ENCODE measurements around the gene TNFRSF14.

The TNFRSF14 gene

DNA sequence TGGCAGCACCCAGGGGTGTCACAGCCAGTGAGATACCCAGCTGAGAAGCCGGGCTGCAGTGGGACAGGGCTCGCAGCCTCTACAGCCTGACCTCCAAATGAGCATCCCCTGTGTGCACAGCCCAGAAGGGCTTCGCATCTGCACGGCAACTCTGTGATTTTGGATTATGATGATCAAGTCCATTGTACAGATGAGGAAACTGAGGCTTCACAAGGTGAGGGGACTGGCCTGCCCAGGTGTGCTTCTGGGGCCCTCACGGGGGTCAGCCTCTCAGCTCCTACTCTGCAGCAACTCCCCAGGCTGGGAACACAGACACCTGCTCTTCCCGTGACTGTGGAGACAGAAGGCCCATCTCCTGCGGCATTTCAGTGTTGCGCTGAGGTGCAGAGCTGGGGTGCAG lies 17.3 kb upstream of the TNFRSF14 start:
- TF ChIP-seq NFIC (IDR thresholded peaks at IDR 0.05) (no peak), TAF1 (IDR thresholded peaks at IDR 0.05; ENCODE audit: low read depth) (no peak), ZBTB7A (IDR thresholded peaks at IDR 0.05; ENCODE audit: low read depth) (no peak), EP300 (IDR thresholded peaks at IDR 0.05; ENCODE audit: borderline replicate concordance) (no peak), RAD21 (IDR thresholded peaks at IDR 0.05; ENCODE audit: low read depth) (no peak), EGR1 (IDR thresholded peaks at IDR 0.05) (no peak), CEBPB (IDR thresholded peaks at IDR 0.05) (no peak), YY1 (IDR thresholded peaks at IDR 0.05; ENCODE audit: low read depth) (no peak), TEAD4 (IDR thresholded peaks at IDR 0.05) (no peak), FOXM1 (IDR thresholded peaks at IDR 0.05; ENCODE audit: borderline replicate concordance, low read depth) (no peak), CREB1 (IDR thresholded peaks at IDR 0.05; ENCODE audit: low read depth) (no peak)
- TF ChIP-seq, protein P1, sequence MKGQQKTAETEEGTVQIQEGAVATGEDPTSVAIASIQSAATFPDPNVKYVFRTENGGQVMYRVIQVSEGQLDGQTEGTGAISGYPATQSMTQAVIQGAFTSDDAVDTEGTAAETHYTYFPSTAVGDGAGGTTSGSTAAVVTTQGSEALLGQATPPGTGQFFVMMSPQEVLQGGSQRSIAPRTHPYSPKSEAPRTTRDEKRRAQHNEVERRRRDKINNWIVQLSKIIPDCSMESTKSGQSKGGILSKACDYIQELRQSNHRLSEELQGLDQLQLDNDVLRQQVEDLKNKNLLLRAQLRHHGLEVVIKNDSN (IDR thresholded peaks at IDR 0.05): no peak

DNA sequence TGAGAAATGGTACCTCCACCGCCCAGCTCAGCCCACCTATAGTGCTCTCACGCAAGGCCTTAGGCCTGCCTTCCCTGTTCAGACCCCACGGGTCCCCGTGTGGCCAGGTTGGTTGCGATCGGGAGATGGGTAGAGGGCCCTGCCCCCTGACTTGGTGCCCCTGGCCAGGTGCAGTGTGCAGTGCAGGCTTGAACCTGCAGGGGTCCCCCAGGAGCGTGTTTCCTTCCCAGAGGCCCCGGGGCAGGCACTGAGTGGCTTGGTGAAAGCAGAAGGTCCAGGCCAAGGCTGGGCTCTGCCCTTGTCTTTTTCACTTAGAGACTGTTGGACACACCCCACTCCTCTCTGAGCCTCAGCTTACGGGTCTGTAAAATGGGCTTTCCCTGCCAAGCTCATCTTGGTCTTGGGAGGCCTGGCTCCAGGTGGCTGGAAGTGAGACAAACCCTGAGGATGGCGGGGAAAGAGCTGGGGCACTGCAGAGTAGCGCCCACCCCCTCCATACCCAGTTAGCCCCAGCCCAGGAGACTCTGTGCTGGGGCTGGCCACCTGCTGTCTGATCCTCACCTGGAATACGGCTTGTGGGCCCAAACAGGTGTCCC lies 16.8 kb upstream of the TNFRSF14 start:
- TF ChIP-seq RAD21 (IDR thresholded peaks at IDR 0.05; ENCODE audit: low read depth): peak; percentile 13; the same call in 1 of the 2 replicates
- TF ChIP-seq, protein P1 (IDR thresholded peaks at IDR 0.05): no peak

DNA sequence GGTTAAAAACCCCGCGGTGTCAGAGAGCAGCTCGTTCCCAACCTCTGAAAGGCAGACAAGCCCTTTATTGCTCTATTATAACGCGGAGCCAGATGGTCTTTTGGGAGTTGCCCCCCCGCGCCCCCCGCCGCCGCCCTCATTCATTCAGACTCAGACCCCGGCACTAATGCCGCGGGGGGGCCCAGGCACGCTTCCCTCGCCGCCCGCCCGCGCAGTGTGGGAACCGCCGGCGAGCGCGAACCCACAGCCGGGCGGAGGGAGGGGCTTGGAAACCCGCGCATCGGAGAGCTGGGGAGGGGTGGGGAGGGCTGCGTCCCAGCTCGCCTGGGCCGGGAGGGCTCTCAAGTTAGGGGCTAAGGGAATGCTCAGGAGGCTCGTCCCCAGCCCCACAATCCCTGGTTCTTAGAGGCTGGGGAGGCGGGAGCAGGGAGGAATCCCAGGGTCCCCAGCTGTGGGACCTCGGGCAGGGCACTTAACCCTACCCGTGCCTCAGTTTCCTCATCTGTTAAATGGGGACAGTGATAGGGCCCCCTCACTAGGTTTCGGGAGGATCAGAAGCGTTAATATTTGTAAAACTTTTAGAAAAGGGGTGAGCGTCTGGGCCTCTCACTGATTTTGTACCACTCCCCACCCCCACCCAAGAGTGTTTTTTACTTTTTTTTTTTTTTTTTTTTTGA lies 15.2 kb upstream of the TNFRSF14 start:
- TF ChIP-seq YY1 (IDR thresholded peaks at IDR 0.05; ENCODE audit: low read depth) (no peak), NFIC (IDR thresholded peaks at IDR 0.05) (no peak), ZBTB7A (IDR thresholded peaks at IDR 0.05; ENCODE audit: low read depth) (no peak), FOXM1 (IDR thresholded peaks at IDR 0.05; ENCODE audit: borderline replicate concordance, low read depth) (no peak), EGR1 (IDR thresholded peaks at IDR 0.05) (no peak)

DNA sequence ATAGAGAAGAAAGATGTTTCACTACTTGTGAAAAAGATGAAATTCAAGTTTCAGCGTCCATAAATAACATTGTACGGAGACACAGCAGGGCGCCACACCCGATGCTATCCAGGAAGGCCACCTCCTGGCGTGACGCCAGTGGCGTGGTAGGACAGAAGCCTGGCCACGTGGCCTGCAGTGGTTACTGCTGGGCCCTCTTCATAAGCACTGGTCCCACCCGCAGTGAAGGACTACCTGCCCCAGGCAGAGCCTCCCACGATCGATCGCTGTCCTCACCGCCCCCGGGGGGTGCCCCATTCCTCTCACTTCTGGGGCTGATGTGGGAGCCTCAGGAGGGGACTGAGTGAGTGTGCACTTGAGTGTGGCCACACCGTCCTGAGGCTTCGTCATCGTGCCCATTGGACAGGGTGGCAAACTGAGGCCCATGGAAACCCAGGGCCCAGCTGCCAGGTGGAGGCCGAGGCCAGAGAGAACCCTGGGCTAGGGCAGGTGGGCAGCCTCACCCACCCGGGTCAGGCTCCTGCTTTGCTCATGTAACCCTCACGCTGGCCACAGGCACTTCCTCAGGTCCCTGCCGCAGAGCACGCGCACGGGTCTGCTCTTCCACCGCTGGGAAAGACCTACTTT lies 14.4 kb upstream of the TNFRSF14 start:
- TF ChIP-seq, protein P1 (IDR thresholded peaks at IDR 0.05): peak; percentile 83
- TF ChIP-seq TAF1 (IDR thresholded peaks at IDR 0.05; ENCODE audit: low read depth): no peak
- TF ChIP-seq, protein P2, sequence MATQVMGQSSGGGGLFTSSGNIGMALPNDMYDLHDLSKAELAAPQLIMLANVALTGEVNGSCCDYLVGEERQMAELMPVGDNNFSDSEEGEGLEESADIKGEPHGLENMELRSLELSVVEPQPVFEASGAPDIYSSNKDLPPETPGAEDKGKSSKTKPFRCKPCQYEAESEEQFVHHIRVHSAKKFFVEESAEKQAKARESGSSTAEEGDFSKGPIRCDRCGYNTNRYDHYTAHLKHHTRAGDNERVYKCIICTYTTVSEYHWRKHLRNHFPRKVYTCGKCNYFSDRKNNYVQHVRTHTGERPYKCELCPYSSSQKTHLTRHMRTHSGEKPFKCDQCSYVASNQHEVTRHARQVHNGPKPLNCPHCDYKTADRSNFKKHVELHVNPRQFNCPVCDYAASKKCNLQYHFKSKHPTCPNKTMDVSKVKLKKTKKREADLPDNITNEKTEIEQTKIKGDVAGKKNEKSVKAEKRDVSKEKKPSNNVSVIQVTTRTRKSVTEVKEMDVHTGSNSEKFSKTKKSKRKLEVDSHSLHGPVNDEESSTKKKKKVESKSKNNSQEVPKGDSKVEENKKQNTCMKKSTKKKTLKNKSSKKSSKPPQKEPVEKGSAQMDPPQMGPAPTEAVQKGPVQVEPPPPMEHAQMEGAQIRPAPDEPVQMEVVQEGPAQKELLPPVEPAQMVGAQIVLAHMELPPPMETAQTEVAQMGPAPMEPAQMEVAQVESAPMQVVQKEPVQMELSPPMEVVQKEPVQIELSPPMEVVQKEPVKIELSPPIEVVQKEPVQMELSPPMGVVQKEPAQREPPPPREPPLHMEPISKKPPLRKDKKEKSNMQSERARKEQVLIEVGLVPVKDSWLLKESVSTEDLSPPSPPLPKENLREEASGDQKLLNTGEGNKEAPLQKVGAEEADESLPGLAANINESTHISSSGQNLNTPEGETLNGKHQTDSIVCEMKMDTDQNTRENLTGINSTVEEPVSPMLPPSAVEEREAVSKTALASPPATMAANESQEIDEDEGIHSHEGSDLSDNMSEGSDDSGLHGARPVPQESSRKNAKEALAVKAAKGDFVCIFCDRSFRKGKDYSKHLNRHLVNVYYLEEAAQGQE (IDR thresholded peaks at IDR 0.05; ENCODE audit: low read depth): no peak
- peak; percentile 82 for TF ChIP-seq NFIC (IDR thresholded peaks at IDR 0.05)
- TF ChIP-seq, protein P3, sequence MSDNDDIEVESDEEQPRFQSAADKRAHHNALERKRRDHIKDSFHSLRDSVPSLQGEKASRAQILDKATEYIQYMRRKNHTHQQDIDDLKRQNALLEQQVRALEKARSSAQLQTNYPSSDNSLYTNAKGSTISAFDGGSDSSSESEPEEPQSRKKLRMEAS (IDR thresholded peaks at IDR 0.05): peak; percentile 46; the same call in 1 of the 2 replicates

DNA sequence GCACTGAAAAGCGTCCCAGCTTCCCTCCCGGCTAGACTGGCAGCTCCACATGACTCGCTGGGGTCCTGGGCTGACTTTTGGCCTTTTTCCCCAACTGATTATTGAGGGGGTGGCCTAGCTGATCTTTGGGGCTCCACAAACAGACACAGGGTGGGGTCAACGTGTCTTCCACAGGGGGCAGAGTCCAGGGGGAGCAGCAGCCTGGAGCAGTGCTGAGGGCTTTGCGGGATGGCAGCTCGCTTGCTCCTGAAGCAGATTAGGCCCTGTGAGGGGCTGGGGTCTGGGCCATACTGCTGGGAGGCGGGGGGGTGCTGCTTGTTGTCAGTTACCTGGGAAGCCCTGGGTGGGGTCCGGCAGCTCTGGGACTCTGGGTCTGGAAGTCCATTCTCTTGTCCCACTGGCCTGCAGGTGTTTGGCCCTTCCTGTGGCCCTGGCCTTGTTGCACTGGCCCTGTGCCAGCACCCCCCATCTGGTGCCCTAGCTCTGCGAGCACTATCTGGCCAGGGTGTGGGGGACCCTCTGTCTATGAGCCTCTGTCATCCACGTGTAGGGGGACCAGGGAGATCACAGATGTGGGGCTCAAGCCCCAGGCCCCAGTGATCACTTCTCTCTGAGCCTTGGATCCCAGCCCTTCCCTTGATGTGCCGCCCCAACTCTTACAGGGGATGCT lies 13.8 kb upstream of the TNFRSF14 start:
- TF ChIP-seq NFIC (IDR thresholded peaks at IDR 0.05): peak; percentile 68
- TF ChIP-seq, protein P2 (IDR thresholded peaks at IDR 0.05; ENCODE audit: low read depth): no peak
- TF ChIP-seq EGR1 (IDR thresholded peaks at IDR 0.05): no peak
- no peak for TF ChIP-seq TCF12 (IDR thresholded peaks at IDR 0.05; ENCODE audit: low read depth)
- no peak for TF ChIP-seq CREB1 (IDR thresholded peaks at IDR 0.05; ENCODE audit: low read depth)
- no peak for TF ChIP-seq YY1 (IDR thresholded peaks at IDR 0.05; ENCODE audit: low read depth)
